ENCODE measurements around the gene TP63.
"Not testable (repeated sequence)": the region's sequence is repeated elsewhere in the genome, so short reads cannot be mapped to it uniquely, and the experiment has no call there.

TP63 gene

DNA sequence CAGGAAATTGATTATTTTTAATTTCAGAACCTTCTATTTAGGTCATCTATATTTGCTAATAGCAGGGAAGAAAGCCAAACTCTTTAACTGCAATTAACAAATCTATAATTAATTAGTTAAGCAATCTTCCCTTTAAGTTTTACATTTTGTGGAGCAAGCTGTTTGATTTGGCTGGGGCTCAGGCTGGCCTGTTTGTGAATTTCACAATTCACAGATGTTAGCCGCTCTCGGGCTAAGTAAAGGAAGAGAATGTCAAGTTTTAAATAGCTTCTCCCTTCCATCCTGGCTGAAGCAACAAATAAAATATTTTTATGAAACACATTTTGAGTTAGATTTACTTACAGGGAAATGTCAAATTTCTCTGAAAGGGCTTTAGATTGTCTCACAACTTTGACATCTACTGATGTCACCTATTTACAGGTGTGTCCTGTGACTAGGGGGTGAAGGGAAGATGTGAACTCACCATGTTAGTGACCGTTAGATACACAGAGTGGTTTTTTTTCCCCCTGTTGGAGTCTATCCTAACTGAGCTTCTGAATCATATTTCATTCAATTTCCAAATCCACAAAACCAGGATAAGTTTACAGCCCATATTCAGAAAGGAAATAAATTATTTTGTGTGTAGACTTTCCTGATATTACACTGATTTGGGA lies 1.3 kb upstream of the TP63 start:
- no peak for DNase-seq

DNA sequence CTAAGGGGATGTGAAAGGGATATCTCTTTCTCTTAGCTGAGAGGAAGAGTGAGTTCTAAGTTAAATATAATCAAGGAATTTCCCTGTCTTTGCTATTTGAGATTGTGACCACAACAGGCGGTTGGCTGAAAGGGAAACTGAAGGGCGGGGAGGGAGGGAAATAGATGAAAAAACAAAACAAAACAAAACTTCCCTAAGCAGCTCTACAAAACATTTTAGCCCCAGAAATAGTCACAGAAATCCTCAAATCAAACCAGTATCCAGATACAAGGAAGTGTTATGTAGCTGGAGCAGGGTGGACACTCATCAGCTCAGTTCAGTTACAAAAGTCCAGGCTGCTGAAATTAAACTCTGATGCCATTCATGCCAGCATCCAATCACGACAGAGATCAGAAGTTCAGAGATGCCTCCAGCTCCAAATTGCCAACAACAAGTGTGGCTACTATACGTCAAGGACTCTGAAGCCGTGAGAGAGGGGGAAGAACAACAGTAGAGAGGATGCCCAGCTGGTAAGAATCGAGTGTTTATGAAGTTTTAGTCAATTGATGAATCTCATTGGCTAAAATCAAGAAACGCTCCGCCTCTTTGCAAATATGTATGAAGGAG lies 319 bp upstream of the TP63 start:
- no peak for DNase-seq

DNA sequence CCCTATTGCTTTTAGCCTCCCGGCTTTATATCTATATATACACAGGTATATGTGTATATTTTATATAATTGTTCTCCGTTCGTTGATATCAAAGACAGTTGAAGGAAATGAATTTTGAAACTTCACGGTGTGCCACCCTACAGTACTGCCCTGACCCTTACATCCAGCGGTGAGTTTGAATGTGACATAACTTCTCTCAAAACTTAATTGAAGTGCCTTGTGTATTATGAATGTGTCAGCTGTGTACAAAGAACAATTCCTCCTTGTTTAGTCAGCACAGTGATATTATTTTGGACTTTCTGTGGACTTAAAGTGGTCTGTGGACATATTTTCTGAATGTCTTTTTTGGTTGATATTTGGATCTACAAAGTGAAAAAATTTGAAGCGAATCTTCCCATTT lies 220 bp downstream of the TP63 start:
- no peak for DNase-seq

DNA sequence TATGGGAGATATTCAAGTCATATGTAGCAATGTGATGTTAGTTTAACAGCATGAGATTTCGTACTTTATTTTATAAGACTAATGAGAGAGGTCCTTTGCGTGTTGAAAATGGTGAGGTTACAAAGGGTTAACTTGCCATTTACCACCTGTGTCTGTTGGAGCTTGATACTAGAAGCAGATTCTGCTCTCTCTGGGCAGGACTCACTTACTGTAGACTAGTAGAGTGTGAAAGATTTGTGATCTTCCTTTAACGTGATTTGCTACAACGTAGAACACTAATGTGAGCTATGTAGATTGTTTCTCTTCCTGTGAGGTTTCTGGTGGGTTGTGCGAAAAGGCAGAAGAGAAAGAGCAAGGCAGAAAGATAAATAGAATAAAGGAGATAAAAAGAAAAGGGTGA lies 1.1 kb downstream of the TP63 start:
- DNase-seq = no peak

DNA sequence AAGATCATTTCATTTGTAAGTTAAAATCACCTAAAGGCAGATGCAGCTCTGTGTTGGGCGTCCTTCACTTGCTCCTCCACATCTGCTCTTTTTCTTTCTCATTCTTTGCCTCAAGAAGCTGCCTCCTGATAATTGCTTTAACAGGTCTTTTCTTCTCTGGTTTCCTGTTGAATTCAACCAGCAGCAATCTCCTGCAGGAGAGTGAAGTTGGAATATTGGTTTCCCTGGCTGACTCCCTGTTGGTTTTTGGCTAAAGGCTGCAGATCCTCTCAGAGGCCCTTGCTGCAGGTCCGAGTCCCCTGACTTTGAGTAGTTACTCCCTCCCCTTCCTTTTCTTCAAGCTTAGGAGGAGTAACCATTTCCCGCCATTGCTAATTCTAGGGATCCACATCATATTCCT lies 4.2 kb downstream of the TP63 start:
- DNase-seq = no peak

DNA sequence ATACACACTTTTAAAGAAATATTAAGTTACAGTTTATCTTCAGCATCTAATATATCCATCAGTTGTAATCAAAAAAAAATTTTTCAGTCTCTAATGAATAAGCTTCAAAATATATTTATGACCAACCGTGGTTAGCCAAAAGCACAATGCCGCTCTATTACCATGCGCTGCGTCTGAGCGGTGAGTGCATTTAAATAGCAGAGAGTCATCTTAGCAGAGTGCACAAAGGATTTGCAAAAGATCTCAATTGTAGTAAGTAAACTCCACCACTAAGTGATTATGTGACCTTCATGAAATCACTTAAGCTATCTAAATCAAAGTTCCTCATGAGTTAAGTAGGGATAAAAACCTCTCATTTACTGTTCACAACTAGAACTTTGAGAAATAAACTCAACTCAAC lies 4.9 kb downstream of the TP63 start:
- no peak for DNase-seq

DNA sequence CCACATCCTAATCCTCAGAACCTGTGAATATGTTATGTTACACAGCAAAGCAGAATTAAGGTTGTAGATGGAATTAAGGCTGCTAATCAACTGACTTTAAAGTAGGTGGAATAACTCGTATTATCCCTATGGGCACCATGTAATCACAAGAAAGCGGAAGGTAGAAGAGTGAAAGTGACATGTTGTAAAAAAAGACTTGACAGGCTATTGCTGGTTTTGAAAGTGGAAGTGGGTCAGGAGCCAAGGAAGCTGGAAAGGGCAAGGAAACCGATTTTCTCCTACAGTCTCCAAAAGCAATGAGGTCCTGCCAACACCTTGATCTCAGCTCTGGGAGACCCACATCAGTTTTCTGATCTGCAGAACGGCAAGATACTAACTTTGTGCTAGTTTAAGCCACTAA lies 6.6 kb downstream of the TP63 start:
- DNase-seq = no peak

DNA sequence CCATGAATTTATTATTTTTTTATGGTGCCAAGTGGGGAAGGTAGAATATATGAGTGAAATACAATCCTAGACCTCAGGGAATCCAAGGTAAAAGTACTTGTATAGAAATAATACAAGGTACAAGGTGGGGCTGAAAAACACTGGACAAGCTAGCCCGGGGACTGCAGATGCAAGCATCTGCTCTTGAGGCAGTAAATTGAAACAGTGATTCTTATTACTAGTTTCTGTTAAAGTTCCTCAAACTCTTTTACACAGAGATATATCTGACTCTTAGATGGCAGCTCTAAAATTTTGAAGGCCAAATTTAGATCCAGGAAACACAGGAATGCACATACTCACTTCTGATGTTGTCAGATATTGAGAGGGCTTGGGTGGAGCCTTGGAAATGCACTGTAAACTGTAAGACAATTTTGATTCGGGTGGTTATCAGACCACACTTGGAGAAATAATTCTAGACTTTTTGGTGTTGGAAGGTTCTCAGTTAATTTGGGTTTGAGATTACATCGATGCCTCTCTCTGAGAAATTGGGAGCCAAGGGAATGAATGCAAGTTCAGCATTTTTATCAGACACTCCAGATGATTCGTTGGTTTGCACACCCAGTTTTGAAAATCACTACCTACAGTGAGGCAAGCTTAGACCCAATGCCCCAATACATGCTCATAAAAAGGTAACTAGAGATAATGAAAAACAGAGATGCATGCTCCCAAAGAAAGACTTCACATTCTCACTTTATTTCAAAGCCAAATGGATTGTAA lies 7.3 kb downstream of the TP63 start:
- no peak for DNase-seq

DNA sequence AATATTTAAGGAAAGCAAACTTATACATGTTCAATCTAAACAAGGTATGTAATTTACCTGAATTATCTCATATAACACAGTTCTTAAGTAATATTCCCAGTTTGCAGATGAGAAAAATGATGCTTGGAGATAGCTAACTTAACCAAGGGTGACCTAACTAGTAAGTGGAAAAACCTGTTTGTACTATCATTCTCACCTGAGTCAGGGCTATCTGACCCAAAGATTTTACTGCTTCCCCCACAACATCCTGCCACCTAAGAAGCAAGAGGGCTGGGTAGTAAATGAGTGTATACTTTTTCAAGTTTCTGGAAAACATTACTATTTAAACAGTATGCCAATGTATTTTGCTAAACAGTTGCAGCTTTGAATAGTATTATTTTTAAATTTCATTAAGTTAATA lies 10.6 kb downstream of the TP63 start:
- no peak for DNase-seq

DNA sequence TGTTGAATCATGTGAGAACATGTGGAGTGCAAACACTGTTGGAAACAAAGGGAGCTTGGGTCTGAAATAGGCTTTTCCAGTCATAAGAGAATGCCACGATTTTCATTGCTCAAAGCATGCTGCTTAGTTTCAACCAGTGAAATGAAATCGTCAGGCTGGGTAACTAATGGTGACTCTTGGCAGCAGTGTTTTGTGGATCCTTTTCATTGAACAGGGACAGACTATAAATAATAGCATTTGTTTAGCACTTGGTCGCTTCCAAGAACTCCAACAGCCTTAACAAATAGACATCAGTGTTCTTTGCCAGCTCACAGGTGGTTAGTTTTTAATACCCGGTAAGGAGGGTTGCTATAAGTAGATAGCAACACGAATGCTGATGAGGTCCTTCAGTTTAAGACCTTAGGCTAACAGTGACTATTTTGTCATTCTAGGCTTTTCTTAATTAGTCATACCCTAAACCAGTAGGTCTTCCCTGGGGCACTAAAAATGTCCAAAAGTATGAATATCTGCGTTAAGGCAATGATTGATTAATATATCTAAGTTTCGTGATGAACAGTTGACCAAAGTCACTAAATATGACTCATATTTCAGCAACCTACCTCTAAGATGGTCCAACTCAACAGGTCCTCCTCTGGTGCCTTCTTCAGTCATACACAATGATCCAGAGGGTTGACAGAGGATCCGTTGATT lies 15.8 kb downstream of the TP63 start:
- no peak for DNase-seq

DNA sequence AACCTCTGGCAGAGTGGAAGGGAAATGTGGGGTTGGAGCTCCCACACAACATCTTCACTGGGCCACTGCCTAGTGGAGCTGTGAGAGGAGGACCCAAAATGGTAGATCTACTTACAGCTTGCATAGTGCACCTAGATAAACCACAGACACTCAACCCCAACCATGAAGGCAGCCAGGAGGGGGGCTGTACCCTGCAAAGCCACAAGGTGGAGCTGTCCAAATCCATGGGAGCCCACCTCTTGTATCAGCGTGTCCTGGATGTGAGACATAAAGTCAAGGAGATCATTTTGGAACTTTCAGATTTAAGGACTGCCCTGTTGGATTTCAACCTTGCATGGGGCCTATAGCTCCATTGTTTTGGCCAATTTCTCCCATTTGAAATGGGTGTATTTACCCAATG lies 20.9 kb downstream of the TP63 start:
- no peak for DNase-seq

DNA sequence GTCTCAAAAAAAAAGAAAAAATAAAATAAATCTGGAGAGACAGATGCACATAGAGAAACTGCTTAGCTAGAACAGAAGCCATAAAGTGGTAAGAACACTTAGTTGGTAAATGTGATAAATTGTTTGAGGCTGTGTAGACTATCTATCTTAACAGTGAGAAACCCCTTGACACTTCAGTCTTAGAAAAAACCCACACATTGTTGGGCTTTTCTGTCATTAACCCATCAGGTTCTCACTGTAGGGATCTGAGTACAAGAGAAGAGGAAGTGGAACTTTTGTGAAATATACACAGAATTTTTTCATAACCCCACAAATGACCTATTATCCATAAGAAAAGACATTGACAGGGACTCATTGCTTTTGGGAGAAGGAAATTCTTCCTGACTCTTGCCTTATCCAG lies 24.4 kb downstream of the TP63 start:
- no peak for DNase-seq

DNA sequence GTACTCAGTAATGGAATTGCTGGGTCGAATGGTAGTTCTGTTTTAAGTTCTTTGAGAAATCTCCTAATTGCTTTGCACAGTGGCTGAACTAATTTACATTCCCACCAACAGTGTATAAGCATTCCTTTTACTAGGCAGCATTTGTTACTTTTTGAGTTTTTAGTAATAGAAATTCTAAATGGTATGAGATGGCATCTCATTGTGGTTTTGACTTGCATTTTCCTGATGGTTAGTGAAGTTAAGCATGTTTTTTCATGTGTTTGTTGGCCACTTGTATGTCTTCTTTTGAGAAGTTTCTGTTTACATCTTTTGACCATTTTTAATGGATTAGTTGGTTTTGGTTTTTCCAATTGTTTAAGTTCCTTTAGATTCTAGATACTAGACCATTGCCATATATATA lies 28.4 kb downstream of the TP63 start:
- DNase-seq = no peak

DNA sequence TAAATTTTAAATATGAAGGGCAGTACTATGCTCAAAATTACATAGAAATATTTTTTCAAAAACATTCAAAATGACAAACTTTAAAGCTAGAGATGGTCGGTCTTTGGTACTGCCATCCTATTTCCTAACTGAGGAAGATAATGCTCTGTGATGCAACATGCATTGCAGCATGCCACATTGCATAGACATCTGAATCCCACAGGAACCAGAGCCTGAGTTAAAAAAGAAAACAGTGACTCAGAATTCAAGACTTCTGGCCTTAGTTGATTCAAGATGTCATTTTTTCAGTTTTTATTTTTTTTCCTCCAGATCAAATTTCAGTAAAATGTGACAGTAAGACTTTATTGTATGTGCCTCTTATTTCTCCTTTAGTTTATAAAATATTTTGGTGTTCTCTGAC lies 33.1 kb downstream of the TP63 start:
- peak; percentile 84 for DNase-seq

DNA sequence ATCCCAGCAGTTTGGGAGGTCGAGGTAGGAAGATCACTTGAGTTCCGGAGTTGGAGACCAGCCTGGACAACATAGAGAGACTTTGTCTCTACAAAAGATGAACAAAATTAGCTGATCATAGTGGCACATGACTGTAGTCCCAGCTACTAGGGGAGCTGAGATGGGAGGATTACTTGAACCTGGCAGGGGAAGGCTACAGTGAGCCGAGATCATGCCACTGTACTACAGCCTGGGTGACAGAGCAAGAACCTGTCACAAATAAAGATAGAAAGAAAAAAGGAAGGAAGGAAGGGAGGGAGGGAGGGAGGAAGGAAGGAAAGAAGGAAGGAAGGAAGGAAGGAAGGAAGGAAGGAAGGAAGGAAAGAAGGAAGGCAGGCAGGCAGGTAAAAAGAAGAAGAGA lies 41.2 kb downstream of the TP63 start:
- not testable (repeated sequence) for DNase-seq

DNA sequence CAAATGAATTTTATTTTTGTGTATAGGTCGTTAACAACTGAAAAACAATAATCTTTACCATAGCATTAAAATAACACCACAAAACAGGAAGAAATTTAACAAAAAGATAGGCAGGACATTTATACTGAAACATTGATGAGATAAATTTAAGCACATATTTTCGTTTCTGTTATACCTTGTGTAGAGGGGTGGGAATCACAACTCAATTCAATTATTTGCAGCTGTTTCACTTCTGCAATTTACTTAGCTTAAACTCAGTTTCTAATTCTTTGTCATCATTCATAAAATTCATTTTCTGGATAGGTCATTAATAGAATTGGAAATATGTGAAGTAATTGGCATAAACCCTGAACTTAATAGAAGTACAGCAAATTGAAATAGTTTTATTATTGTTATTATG lies 42.3 kb downstream of the TP63 start:
- no peak for DNase-seq

DNA sequence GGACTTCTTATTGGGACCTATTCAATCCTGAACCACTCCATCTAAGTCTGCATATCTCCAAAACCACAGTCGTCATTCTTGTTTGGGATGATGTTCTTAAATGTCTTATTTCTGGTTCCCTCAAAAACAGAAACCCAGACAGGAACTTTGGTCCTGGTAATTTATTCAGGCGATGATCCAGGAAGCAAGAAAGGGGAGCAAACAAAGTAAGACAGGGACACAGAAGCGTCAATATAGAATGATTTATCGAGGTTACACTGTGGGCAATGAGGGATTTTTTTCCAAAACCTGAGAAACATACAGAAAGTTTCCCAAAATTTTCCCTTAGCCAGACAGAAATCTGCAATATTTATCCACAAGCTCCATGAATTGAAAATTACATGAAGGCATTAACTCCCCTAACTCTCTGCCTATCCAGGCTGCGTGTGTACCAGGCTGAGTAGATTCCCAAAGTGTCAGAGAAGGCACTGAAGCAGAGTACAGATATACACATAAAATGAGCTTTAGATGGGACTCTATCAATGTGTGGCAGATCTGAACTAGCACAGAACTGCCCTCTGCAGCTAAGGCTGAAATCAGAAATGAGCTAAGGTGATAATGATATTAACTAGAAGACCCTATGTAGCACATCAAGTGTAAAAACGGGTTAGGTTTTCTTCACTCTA lies 43.2 kb downstream of the TP63 start:
- DNase-seq = no peak

DNA sequence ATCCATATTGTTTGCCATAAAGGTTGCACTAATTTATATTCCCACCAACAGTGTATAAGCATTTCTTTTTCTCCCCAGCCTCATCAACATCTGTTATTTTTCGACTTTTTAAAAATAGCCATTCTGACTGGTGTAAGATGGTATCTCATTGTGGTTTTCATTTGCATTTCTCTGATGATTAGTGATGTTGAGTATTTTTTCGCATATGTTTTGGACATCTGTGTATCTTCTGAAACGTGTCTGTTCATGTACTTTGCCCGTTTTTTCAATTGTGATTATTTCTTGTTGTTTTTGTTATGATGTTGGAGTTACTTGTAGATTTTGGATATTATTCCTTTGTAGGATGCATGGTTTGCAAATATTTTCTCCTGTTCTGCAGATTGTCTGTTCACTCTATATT lies 46.5 kb downstream of the TP63 start:
- DNase-seq = no peak

DNA sequence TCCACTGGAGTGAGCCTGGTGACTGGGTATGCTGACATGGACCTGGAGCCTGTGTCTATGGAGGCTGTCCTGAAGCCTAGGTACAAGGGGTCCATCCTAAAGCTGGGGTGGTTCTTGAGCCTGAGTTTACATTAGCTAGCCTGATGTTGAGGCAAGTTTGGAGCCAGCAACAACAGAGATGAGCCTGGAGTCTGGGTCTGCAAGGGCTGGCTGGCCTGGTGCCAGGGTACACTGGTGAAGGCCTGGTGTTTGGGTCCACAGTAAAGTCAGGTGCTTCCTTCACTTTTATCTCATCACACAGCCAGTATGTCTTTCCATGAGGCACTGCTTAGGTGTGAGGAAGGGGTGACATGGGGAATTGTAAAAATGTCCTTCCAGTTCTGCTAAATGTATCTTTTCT lies 49.5 kb downstream of the TP63 start:
- no peak for DNase-seq

DNA sequence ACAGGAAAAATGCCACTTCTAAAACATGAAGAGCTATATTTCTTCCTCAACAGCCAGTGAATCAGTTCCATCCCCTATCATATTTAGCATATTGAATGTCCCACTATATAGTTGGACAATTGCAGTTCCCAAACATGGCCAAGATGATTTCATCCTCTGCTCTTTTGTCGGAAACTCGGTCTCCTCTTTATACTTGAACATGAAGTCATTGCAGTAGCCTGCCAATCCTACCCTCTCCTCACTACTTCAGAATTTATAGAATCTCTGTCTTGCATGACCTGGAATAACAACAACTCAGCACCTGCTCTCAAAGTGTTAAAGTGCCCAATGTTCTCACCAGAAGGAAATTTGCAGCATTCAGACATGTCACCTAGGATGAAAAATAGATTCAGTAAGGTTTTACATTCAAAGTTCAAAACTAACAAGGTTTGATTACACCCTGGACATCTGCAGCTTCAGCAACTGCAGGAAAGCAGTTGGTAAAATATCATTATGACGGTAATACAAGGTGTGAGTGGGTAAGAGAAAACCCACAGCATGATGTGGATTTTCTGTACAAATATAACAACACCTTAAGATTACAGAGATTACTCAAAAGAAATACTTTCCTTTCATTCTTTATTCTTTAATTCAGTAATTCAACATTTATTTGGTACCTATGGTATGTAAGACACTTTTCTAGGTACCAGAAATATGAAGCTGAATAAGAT lies 52.5 kb downstream of the TP63 start:
- DNase-seq = no peak

DNA sequence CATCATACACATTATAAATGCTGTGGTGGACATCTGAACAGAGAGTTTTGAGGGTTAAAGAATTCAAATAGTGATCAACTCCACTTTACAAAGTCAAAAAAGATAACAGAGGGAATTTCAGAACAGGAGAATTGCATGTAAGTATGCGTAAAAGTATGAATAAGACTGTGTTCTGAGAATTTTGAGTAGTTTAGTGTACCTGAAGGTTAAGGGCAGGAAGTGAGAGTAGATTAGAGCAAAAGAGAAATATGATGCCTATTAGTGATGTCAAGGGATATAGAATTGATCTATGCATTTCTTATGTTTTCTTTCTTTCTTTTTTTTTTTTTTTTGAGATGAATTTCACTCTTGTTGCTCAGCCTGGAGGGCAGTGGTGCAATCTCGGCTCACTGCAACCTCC lies 53.1 kb downstream of the TP63 start:
- DNase-seq = no peak

DNA sequence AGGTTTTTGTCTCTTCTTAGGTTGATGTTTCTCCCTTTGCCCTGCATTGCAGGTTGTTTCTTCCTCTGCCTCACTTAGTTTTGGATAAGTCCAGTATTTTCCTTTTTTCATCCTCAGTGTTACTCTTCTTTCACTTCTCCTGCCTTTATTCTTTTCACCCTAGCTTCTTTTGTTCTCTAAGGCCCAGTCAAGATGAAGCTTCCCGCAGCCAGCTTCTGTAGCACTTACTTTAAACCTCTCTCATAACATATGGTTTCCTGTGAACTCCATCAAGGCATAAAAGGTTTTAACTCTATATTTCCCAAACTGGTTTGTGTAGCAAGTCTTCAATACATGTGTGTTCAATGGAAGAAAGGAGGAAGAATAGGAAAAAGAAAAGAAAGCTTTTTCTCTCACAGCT lies 54.1 kb downstream of the TP63 start:
- DNase-seq = no peak

DNA sequence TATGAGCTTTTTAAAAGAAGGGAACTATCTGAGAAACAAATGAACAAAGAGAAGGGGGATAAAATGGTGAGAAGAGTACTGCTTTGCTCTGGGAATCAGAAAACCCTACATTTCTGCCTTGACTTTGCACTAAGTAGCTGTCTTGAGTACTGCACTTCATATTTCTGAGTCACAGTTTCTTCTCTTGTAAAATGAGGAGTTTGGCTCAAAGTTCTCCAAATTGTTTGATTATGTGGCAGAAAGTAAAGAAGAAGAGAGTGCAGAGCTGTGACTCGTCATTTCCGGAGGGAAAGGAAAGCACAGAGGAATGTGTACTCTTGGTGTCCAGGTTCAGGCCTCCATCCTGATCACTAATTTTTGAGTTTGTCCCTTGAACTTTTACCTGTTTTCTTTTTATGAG lies 54.7 kb downstream of the TP63 start:
- peak; percentile 28 for DNase-seq
